Spleen (tissue), 11 donors: Measurements from ENCODE around the gene WRAP73. TPM values are rescaled to one million over a fixed set of nuclear protein-coding genes. Genes with fewer than 3 reads are reported as not detected.

Source experiments
- DNase-seq: peaks from one replicate; pipeline ENCODE4 v3.0.0-alpha.2; 2020
- H3K27ac ChIP-seq, 8 donors: fragments of 200-600 bp; sonication (generic) in 7 of 8; 1 replicate in 4 of 8; 2 replicates in 4 of 8; pipeline versions ENCODE4 v1.5.0 to v1.8.0; 2016 to 2021; ENCODE audit warnings: inconsistent platforms in 4 of 8, mild to moderate bottlenecking in 4 of 8, moderate library complexity in 1 of 8
- H3K27me3 ChIP-seq, 7 donors: fragments of 200-600 bp; sonication (generic) in 6 of 7; replicated peaks in 1 of 7; 1 replicate in 4 of 7; 2 replicates in 3 of 7; pipeline versions ENCODE4 v1.5.0 to v1.8.0; 2016 to 2021; ENCODE audit warnings: inconsistent platforms in 3 of 7, mild to moderate bottlenecking in 1 of 7
- H3K36me3 ChIP-seq, 6 donors: fragments of 200-600 bp; sonication (generic) in 5 of 6; 1 replicate in 4 of 6; 2 replicates in 2 of 6; pipeline versions ENCODE4 v1.5.0 to v1.8.0; 2016 to 2021; ENCODE audit warnings: inconsistent platforms in 2 of 6
- H3K4me1 ChIP-seq, 6 donors: fragments of 200-600 bp; sonication (generic) in 5 of 6; 1 replicate in 3 of 6; 2 replicates in 3 of 6; pipeline versions ENCODE4 v1.5.0 to v1.8.0; 2016 to 2021; ENCODE audit warnings: inconsistent platforms in 3 of 6
- H3K4me3 ChIP-seq, 8 donors: fragments of 200-600 bp; sonication (generic) in 7 of 8; 1 replicate in 4 of 8; 2 replicates in 4 of 8; pipeline versions ENCODE4 v1.5.0 to v1.8.0; 2016 to 2021; ENCODE audit warnings: inconsistent platforms in 4 of 8, mild to moderate bottlenecking in 4 of 8, moderate library complexity in 2 of 8
- H3K9me3 ChIP-seq, 8 donors: fragments of 200-600 bp; sonication (generic) in 7 of 8; 1 replicate in 4 of 8; 2 replicates in 4 of 8; pipeline versions ENCODE4 v1.5.0 to v1.8.0; 2016 to 2021; ENCODE audit warnings: inconsistent platforms in 4 of 8
- POLR2A ChIP-seq, 3 donors: fragments of 450-650 bp; IDR thresholded peaks; one replicate each; pipeline ENCODE4 v1.5.1; 2017; ENCODE audit warnings: antibody characterized with exemption in 3 of 3, mild to moderate bottlenecking in 1 of 3
- POLR2AphosphoS5 ChIP-seq, 3 donors: sonication (generic); formaldehyde crosslinking; IDR thresholded peaks; one replicate each; pipeline ENCODE4 v1.5.1; 2017; ENCODE audit warnings: antibody characterized with exemption in 3 of 3
- WGBS, 5 donors: extraction: QIAGEN DNeasy Blood & Tissue Kit in 3 of 5; methylation state at CpG; one replicate each; pipeline versions ENCODE4 v1.1.5 to v1.1.7; 2013 to 2018; 5-methylcytosine and 5-hydroxymethylcytosine counted together
- intact Hi-C: fragments of 100-400 bp; cut with DNase I; formaldehyde crosslinking; loops from one replicate; pipeline ENCODE4 v1.15.0; 2023; ENCODE audit warnings: low total_unique reads
- polyA plus RNA-seq, 3 donors: library from polyadenylated mRNA; stranded (reverse); fragments of 200-250 nt; gene quantifications; one replicate each; pipeline ENCODE4 v1.2.1, GENCODE V29; 2013
- total RNA-seq, 7 donors: library from RNA; depleted of rRNA in 3 of 7; stranded (reverse); fragments of >200 nt in 3 of 7; fragmentation: NEBNext Ultra II Directional in 4 of 7; extraction: Animal tissue kit (Norgen Biotek cat#: 25700) in 4 of 7; gene quantifications; one replicate each; pipeline versions ENCODE4 v1.1.0 to v1.2.1, GENCODE V29; 2016 to 2021
- TF ChIP-seq, protein P1 (sequence below), 11 experiments: fragments of 200-600 bp in 7 of 11; fragments of 450-650 bp in 4 of 11; sonication (generic) in 4 of 11; IDR thresholded peaks in 8 of 11; conservative IDR thresholded peaks in 3 of 11; 1 replicate in 7 of 11; 2 replicates in 4 of 11; pipeline versions ENCODE4 v1.4.0 to v1.8.0; 2016 to 2021; ENCODE audit warnings: antibody characterized with exemption in 11 of 11, inconsistent platforms in 4 of 11, mild to moderate bottlenecking in 1 of 11
- donor health status: healthy with polysubstance abuse.
- donor health status: DM: no; HTN: no; CAD: no; lungs with moderate emphysema.
- donor health status: DM: no; HTN: no; CAD: no.
- donor health status: Bipolar disorder and iron deficiency.
- donor health status: healthy.
- donor health status: DM: no; HTN: no; CAD: no.
- donor health status: DM: yes; HTN: yes; CAD: no.

The WRAP73 gene
- total and polyA plus RNA-seq, 10 donors, result 20.1 to 28.3 (median 25.3) TPM

DNA sequence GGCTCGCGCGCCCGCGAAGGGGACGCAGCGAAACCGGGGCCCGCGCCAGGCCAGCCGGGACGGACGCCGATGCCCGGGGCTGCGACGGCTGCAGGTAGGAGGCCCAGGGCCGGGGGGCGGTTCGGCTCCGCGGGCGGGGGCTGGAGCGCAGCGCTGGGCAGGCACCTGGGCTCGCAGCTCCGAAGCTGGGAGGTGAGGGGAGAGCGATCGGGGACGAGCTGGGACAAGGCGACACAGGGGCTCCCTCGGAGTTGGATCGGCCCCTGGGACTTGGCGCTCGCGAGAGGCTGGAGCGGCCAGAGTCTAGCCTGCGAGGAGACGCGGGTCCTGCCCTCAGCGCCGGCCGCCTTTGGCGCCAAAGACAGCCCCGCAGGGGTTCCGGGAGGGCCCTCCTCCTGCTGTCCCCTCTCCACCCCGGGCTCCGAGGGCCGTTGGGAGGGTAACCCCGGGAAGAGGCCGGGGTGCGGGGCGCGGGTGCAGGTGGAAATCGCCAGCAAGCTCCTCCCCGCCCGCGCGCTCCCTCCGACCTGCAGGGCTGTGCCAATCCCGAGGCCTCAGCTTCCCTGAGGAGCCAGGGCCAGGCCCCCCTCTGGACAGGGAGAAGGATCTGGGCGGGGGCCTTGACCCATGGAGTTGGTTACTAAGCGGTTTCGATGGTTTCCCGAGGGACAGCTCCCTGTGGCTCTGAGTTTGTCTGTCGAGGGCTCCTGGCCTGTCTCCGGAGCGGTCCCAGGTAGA is 2.8 kb upstream of the WRAP73 start:
- Histone ChIP-seq H3K4me1 (peaks cover 25 to 56% (median 50%) of the 10 kb centered on the region in 6 donors), H3K9me3 (no peaks in the 10 kb centered on the region), H3K27ac (no peak overlapping the region), H3K4me3 (peak overlapping the region in 7 of 8 donors; percentile 30 to 98 (median 91)), H3K27me3 (peaks cover 10 to 77% (median 49%) of the 10 kb centered on the region in 7 donors), H3K36me3 (peaks cover 0 to 3% (median 0%) of the 10 kb centered on the region in 6 donors)
- intact Hi-C loops, result no loop called here
- WGBS, 5 donors, result 2 to 25% (median 4%) methylated on average over 9 to 68 of the region's 68 CpGs
- DNase-seq, result peak; percentile 78
- TF ChIP-seq POLR2AphosphoS5 (IDR thresholded peaks at IDR 0.05) (no peak), POLR2A (IDR thresholded peaks at IDR 0.05) (no peak)
- TF ChIP-seq, protein P1, sequence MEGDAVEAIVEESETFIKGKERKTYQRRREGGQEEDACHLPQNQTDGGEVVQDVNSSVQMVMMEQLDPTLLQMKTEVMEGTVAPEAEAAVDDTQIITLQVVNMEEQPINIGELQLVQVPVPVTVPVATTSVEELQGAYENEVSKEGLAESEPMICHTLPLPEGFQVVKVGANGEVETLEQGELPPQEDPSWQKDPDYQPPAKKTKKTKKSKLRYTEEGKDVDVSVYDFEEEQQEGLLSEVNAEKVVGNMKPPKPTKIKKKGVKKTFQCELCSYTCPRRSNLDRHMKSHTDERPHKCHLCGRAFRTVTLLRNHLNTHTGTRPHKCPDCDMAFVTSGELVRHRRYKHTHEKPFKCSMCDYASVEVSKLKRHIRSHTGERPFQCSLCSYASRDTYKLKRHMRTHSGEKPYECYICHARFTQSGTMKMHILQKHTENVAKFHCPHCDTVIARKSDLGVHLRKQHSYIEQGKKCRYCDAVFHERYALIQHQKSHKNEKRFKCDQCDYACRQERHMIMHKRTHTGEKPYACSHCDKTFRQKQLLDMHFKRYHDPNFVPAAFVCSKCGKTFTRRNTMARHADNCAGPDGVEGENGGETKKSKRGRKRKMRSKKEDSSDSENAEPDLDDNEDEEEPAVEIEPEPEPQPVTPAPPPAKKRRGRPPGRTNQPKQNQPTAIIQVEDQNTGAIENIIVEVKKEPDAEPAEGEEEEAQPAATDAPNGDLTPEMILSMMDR (IDR thresholded peaks at IDR 0.05 in 8 of 11, conservative IDR thresholded peaks at IDR 0.05 in 3 of 11), result no peak

DNA sequence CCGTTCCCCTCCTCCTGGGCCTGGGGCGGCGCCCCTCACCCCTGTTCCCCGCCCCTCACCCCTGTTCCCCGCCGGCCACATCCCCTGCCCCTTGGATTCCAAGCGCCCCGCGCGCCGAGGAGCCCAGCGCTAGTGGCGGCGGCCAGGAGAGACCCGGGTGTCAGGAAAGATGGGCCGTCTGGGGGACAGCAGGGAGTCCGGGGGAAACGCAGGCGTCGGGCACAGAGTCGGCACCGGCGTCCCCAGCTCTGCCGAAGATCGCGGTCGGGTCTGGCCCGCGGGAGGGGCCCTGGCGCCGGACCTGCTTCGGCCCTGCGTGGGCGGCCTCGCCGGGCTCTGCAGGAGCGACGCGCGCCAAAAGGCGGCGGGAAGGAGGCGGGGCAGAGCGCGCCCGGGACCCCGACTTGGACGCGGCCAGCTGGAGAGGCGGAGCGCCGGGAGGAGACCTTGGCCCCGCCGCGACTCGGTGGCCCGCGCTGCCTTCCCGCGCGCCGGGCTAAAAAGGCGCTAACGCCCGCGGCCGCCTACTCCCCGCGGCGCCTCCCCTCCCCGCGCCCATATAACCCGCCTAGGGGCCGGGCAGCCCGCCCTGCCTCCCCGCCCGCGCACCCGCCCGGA is 2.1 kb upstream of the WRAP73 start, which contains the start of gene TP73:
TP73 (plus strand) TSS at position 587 of the 618 bp plus-strand sequence. CDS start 29,850 bp downstream, outside the sequence.
- peak within 1 kb of the TSS in 7 of 8 donors; percentile 30 to 98 (median 91) for H3K4me3 ChIP-seq
- TF ChIP-seq, protein P1 (IDR thresholded peaks at IDR 0.05 in 8 of 11, conservative IDR thresholded peaks at IDR 0.05 in 3 of 11), result no peak
- no peak for TF ChIP-seq POLR2AphosphoS5 (IDR thresholded peaks at IDR 0.05)
- TF ChIP-seq POLR2A (IDR thresholded peaks at IDR 0.05), result no peak
- peaks cover 0 to 10% (median 5%) of the 10 kb centered on the region in 6 donors for H3K36me3 ChIP-seq
- H3K4me1 ChIP-seq, result peaks cover 25 to 63% (median 50%) of the 10 kb centered on the region in 6 donors
- peak; percentile 82 for DNase-seq
- WGBS, 5 donors, result 1 to 17% (median 1%) methylated on average over 6 to 80 of the region's 80 CpGs
- no peak within 1 kb of the TSS for H3K27ac ChIP-seq
- intact Hi-C loops, result no loop called here
- no peaks in the 10 kb centered on the region for H3K9me3 ChIP-seq
- H3K27me3 ChIP-seq, result peaks cover 10 to 70% (median 49%) of the 10 kb centered on the region in 7 donors

DNA sequence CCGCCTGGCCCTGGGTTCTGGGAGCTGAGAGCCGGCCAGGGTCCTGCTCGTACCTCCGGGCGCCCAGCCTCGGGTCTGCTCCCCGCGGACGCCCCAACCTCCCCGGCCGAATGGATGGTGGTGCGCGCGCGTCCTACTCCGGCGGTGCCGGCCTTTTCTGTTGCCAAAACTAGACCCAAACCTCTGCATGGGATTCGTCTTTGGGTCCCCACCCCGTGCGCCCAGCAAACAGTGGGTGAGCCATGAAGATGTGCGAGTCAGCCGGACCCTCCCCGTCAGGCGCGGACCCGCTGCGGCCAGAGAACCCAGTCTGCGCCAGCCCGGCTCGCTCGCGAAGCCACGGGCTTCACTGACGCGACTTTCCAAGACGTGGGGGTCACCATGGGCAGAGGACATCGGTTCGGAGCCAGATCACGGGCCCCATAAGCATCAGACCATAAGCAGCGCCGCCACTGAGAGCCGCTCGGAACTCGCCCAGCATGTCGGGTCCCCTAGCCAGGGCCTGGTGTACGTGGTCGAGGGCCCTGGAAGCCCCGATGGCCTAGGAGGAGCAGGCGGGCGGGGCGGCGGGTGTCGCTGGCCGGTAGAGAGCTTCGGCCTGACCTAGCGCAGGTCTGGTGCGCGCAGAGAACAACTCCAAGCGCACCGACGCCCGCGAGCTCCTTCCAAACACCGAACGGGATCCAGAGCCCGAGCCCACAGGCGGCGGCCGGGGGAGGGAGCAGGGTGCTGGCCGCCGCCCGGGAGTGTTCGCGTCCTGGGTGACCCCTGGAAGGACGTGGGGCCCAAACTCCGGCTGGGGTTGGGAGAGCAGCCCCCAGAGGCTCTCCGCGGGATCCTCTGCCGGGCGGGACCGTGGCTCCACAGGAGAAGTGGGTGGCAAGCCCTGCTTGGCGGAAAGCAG is 1.4 kb upstream of the WRAP73 start:
- peaks cover 25 to 64% (median 50%) of the 10 kb centered on the region in 6 donors for H3K4me1 ChIP-seq
- peaks cover 10 to 63% (median 49%) of the 10 kb centered on the region in 7 donors for H3K27me3 ChIP-seq
- peaks cover 0 to 17% (median 12%) of the 10 kb centered on the region in 6 donors for H3K36me3 ChIP-seq
- TF ChIP-seq, protein P1 (IDR thresholded peaks at IDR 0.05 in 8 of 11, conservative IDR thresholded peaks at IDR 0.05 in 3 of 11), result no peak
- TF ChIP-seq POLR2A (IDR thresholded peaks at IDR 0.05) (no peak), POLR2AphosphoS5 (IDR thresholded peaks at IDR 0.05) (no peak)
- intact Hi-C loops, result no loop called here
- DNase-seq, result peak; percentile 80
- peak overlapping the region in 7 of 8 donors; percentile 78 to 98 (median 95) for H3K4me3 ChIP-seq
- 7 to 16% (median 7%) methylated on average over 20 to 83 of the region's 83 CpGs for WGBS, 5 donors
- no peak overlapping the region for H3K27ac ChIP-seq
- H3K9me3 ChIP-seq, result no peaks in the 10 kb centered on the region
